RWPE2 (cell line): Measurements from ENCODE around the gene HUNK.

Source experiments
- ATAC-seq: fragments of 200-7000 bp; cut with Tn5 transposase; 3 replicates; pipeline ENCODE4 v1.9.1; 2021; ENCODE audit warnings: low read depth
- DNase-seq: peaks from one replicate; pipeline ENCODE4 v3.0.0-alpha.2; 2020; ENCODE audit warnings: low spot score
- H3K27ac ChIP-seq: fragments of 450-650 bp; 2 replicates; pipeline ENCODE4 v1.5.1; 2017; ENCODE audit warnings: mild to moderate bottlenecking; ENCODE audit not compliant: poor library complexity, severe bottlenecking
- H3K27me3 ChIP-seq: fragments of 250-450 bp; sonication (Bioruptor Pico); 2 replicates; pipeline ENCODE4 v1.5.1; 2021; ENCODE audit warnings: mild to moderate bottlenecking, moderate library complexity; ENCODE audit not compliant: insufficient read depth, poor library complexity, severe bottlenecking
- H3K36me3 ChIP-seq: fragments of 250-450 bp; sonication (Bioruptor Pico); 2 replicates; pipeline ENCODE4 v1.5.1; 2020; ENCODE audit warnings: low read depth, mild to moderate bottlenecking, moderate library complexity
- H3K4me1 ChIP-seq: fragments of 250-450 bp; sonication (Bioruptor Pico); 2 replicates; pipeline ENCODE4 v1.5.1; 2021; ENCODE audit warnings: mild to moderate bottlenecking, moderate library complexity; ENCODE audit not compliant: insufficient read depth, poor library complexity, severe bottlenecking
- H3K4me3 ChIP-seq: fragments of 250-450 bp; sonication (Bioruptor Pico); 2 replicates; pipeline ENCODE4 v1.5.1; 2021; ENCODE audit warnings: mild to moderate bottlenecking, moderate library complexity; ENCODE audit not compliant: severe bottlenecking
- H3K9me3 ChIP-seq: fragments of 250-450 bp; sonication (Bioruptor Pico); 2 replicates; pipeline ENCODE4 v1.5.1; 2021; ENCODE audit warnings: mild to moderate bottlenecking, moderate library complexity; ENCODE audit not compliant: severe bottlenecking
- TF ChIP-seq, protein P1 (sequence below): fragments of 450-650 bp; IDR thresholded peaks from one replicate; pipeline ENCODE4 v1.5.1; 2017; ENCODE audit warnings: mild to moderate bottlenecking, moderate library complexity; ENCODE audit not compliant: poor library complexity, severe bottlenecking

HUNK gene

DNA sequence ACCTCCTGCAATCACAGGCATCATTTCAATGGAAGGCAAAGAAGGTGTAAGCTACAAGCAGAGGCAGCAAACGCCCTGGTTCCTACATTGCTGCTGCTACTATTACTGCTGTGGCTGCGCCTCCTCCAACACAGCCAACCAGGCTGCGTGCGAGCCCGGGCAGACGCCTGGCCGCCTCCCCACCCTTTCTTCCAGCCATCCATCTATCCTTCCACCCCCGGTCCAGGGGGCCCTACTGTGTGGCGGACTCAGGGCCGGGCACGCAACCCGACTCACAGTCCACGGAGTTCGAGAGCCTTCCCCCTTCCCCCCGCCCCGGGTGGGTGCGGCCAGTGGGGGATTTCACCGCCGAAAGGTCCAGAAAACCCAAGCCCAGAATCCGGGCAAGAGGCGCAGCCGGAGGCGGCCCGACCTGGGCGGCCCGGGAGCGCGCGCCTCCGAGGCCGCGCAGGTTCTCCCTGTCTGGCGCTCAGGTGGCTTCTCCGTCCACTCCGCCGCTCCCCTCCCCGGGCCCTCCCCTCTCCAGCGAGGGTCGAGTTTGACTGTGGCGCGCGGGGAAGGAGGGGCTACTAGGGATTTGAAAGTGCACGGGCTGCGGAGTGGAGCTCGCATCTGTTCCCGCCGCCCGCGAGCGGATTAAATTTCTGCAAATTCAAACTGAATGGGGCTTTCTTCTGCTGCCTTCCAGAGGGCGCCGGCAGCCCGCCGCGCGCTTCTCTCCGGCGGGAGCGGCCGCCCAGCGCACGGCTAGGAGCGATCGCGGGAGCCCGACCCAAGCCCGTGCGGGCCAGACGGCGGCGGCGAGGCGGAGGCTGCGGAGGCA, at the start of gene HUNK:
Gene HUNK, plus strand, starts transcription at position 569 of the 823 bp plus-strand sequence. CDS start 655 bp downstream, outside the sequence.
- no peaks in the 10 kb centered on the region for H3K36me3 ChIP-seq
- TF ChIP-seq, protein P1, sequence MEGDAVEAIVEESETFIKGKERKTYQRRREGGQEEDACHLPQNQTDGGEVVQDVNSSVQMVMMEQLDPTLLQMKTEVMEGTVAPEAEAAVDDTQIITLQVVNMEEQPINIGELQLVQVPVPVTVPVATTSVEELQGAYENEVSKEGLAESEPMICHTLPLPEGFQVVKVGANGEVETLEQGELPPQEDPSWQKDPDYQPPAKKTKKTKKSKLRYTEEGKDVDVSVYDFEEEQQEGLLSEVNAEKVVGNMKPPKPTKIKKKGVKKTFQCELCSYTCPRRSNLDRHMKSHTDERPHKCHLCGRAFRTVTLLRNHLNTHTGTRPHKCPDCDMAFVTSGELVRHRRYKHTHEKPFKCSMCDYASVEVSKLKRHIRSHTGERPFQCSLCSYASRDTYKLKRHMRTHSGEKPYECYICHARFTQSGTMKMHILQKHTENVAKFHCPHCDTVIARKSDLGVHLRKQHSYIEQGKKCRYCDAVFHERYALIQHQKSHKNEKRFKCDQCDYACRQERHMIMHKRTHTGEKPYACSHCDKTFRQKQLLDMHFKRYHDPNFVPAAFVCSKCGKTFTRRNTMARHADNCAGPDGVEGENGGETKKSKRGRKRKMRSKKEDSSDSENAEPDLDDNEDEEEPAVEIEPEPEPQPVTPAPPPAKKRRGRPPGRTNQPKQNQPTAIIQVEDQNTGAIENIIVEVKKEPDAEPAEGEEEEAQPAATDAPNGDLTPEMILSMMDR: no peak
- H3K9me3 ChIP-seq: no peaks in the 10 kb centered on the region
- no peaks in the 10 kb centered on the region for H3K4me1 ChIP-seq
- peaks cover 78% of the 10 kb centered on the region for H3K27me3 ChIP-seq
- peak within 1 kb of the TSS; percentile 22 for H3K4me3 ChIP-seq
- DNase-seq (no peak), ATAC-seq (peak; percentile 64)
- H3K27ac ChIP-seq: no peak within 1 kb of the TSS

DNA sequence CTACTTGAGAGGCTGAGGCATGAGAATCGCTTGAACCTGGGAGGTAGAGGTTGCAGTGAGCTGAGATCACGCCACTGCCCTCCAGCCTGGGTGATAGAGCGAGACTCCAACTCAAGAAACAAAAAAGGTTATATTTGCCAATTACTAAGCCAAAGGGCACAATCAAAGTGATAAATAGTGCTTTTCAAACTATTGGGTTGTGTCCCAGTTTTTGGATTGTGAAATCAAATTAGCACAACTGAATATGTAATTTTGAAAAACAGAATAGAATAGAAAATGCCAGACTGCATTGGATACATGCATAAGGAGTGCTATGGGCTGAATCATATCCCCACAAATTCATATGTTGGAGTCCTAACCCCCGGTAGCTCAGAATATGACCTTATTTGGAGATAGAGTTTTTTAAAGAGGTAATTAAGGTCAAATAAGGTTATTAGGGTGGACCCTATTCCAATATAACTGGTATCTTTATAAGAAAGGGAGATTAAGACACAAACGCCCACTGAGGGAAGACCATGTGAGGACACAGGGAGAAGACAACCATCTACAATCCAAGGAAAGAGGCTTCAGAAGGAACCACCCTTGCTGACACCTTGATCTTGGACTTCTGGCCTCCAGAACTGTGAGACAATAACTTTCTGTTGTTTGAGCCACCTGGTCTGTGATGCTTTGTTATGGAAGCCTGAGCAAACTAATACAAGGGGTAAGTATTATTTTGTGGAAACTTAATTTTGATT, 42.9 kb upstream of the HUNK start:
- no peaks in the 10 kb centered on the region for H3K4me1 ChIP-seq
- no peak overlapping the region for H3K27ac ChIP-seq
- no peaks in the 10 kb centered on the region for H3K27me3 ChIP-seq
- ATAC-seq (no peak), DNase-seq (no peak)
- no peak overlapping the region for H3K4me3 ChIP-seq
- TF ChIP-seq, protein P1: no peak
- H3K36me3 ChIP-seq: no peaks in the 10 kb centered on the region
- H3K9me3 ChIP-seq: no peaks in the 10 kb centered on the region

DNA sequence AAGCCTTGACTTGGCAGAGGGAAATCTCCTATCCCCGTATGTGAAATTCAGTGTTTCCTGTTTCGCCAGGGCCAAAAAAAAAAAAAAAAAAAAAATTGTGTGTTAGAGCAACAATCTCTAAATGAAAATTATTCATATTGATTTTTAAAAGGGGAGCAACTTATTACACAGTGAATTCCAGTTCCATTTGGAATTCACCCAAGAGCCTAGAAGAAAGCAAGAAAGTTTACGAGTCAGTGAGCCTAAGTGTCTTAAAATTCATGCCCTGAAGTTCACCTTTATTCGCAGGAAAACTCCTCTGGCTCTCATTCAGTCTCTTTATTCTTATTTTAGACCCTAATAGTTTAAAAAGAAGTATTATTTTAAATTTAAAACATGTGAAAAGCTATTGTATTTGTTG, 42.1 kb upstream of the HUNK start:
- DNase-seq (no peak), ATAC-seq (no peak)
- no peaks in the 10 kb centered on the region for H3K4me1 ChIP-seq
- H3K4me3 ChIP-seq: no peak overlapping the region
- no peaks in the 10 kb centered on the region for H3K27me3 ChIP-seq
- H3K36me3 ChIP-seq: no peaks in the 10 kb centered on the region
- TF ChIP-seq, protein P1: no peak
- H3K27ac ChIP-seq: no peak overlapping the region
- H3K9me3 ChIP-seq: no peaks in the 10 kb centered on the region

DNA sequence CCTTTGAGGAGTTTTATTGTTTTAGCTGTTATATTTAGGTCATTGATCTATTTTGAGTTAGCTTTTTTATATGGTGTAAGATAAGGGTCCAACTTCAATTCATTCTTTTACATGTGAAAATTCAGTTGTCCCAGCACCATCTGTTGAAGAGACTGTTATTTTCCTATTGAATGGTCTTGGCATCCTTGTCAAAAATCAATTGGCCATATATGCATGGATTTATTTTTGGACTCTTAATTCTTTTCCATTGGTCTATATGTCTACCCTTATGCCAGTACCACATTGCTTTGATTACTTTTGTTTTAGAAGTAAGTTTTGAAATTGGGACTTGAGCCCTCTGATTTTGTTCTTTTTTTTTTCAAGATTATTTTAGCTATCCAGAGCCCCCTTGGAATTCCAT, 35.8 kb upstream of the HUNK start:
- ATAC-seq (no peak), DNase-seq (no peak)
- no peak overlapping the region for H3K4me3 ChIP-seq
- H3K27ac ChIP-seq: no peak overlapping the region
- no peaks in the 10 kb centered on the region for H3K27me3 ChIP-seq
- H3K9me3 ChIP-seq: no peaks in the 10 kb centered on the region
- H3K4me1 ChIP-seq: no peaks in the 10 kb centered on the region
- no peaks in the 10 kb centered on the region for H3K36me3 ChIP-seq
- TF ChIP-seq, protein P1: no peak
